Trophoblast cell (in vitro differentiated cells and primary cell): Measurements from ENCODE around the gene PTPRT.

Experiments
- DNase-seq, 2 donors: peaks; one replicate each; pipeline ENCODE4 v3.0.0-alpha.2; 2016
- H2AFZ ChIP-seq: 2 replicates; pipeline ENCODE4 v1.6.1; 2013; ENCODE audit warnings: low read length, moderate library complexity, mild to moderate bottlenecking; ENCODE audit not compliant: insufficient read depth, poor library complexity
- H2AK5ac ChIP-seq: 2 replicates; pipeline ENCODE4 v1.6.1; 2013; ENCODE audit warnings: mild to moderate bottlenecking, low read length
- H2BK120ac ChIP-seq: 2 replicates; pipeline ENCODE4 v1.6.1; 2013; ENCODE audit warnings: low read length, mild to moderate bottlenecking, moderate library complexity; ENCODE audit not compliant: insufficient read depth, poor library complexity
- H2BK12ac ChIP-seq: 2 replicates; pipeline ENCODE4 v1.6.1; 2013; ENCODE audit warnings: mild to moderate bottlenecking, low read length, moderate library complexity
- H2BK5ac ChIP-seq: 2 replicates; pipeline ENCODE4 v1.6.1; 2013; ENCODE audit warnings: low read length, low read depth, moderate library complexity, mild to moderate bottlenecking; ENCODE audit not compliant: poor library complexity
- H3K14ac ChIP-seq: 2 replicates; pipeline ENCODE4 v1.6.1; 2013; ENCODE audit warnings: mild to moderate bottlenecking, low read length
- H3K18ac ChIP-seq: 2 replicates; pipeline ENCODE4 v1.6.1; 2013; ENCODE audit warnings: mild to moderate bottlenecking, low read length
- H3K23ac ChIP-seq: 2 replicates; pipeline ENCODE4 v1.6.1; 2013; ENCODE audit warnings: low read length
- H3K27ac ChIP-seq: 2 replicates; pipeline ENCODE4 v1.5.1; 2013; ENCODE audit warnings: low read depth, mild to moderate bottlenecking, inconsistent platforms, low read length, moderate library complexity
- H3K27me3 ChIP-seq: 2 replicates; pipeline ENCODE4 v1.6.1; 2013; ENCODE audit warnings: inconsistent platforms, mild to moderate bottlenecking, low read length, moderate library complexity; ENCODE audit not compliant: insufficient read depth
- H3K36me3 ChIP-seq, 2 experiments: 1 replicate in 1 of 2; 2 replicates in 1 of 2; pipeline ENCODE4 v1.6.1; 2013; ENCODE audit warnings: low read length in 2 of 2, mild to moderate bottlenecking in 2 of 2, moderate library complexity in 1 of 2; ENCODE audit not compliant: insufficient read depth in 2 of 2, control insufficient read depth in 1 of 2
- H3K4ac ChIP-seq: 2 replicates; pipeline ENCODE4 v1.6.1; 2013; ENCODE audit warnings: low read depth, mild to moderate bottlenecking, low read length, moderate library complexity
- H3K4me1 ChIP-seq, 2 experiments: 1 replicate in 1 of 2; 2 replicates in 1 of 2; pipeline ENCODE4 v1.6.1; 2013; ENCODE audit warnings: low read length in 2 of 2, mild to moderate bottlenecking in 2 of 2, moderate library complexity in 1 of 2; ENCODE audit not compliant: insufficient read depth in 2 of 2, control insufficient read depth in 1 of 2
- H3K4me2 ChIP-seq: 2 replicates; pipeline ENCODE4 v1.6.1; 2013; ENCODE audit warnings: inconsistent platforms, mild to moderate bottlenecking, low read length, moderate library complexity
- H3K4me3 ChIP-seq: 2 replicates; pipeline ENCODE4 v1.5.1; 2013; ENCODE audit warnings: mild to moderate bottlenecking, low read depth, low read length, inconsistent platforms
- H3K79me1 ChIP-seq: one replicate; pipeline ENCODE4 v1.6.1; 2013; ENCODE audit warnings: low read length
- H3K79me2 ChIP-seq: 2 replicates; pipeline ENCODE4 v1.6.1; 2013; ENCODE audit warnings: low read length, mild to moderate bottlenecking; ENCODE audit not compliant: control insufficient read depth, insufficient read depth, poor library complexity
- H3K9ac ChIP-seq: 2 replicates; pipeline ENCODE4 v1.6.1; 2013; ENCODE audit warnings: mild to moderate bottlenecking, low read length
- H3K9me3 ChIP-seq: 2 replicates; pipeline ENCODE4 v1.6.1; 2013; ENCODE audit warnings: low read depth, mild to moderate bottlenecking, control low read depth, inconsistent platforms, low read length; ENCODE audit not compliant: insufficient read depth
- H4K12ac ChIP-seq: 2 replicates; pipeline ENCODE4 v1.6.1; 2013; ENCODE audit warnings: low read depth, mild to moderate bottlenecking, low read length, moderate library complexity
- H4K8ac ChIP-seq: 2 replicates; pipeline ENCODE4 v1.6.1; 2013; ENCODE audit warnings: low read depth, mild to moderate bottlenecking, low read length, moderate library complexity
- H4K91ac ChIP-seq: one replicate; pipeline ENCODE4 v1.6.1; 2013; ENCODE audit warnings: low read depth, mild to moderate bottlenecking, low read length, moderate library complexity
- WGBS: extraction: QIAGEN DNeasy Blood & Tissue Kit; methylation state at CpG from one replicate; pipeline ENCODE4 v1.1.7; 2013; ENCODE audit warnings: missing lambda C conversion rate; ENCODE audit not compliant: insufficient read length, insufficient coverage; ENCODE audit errors: extremely low coverage; 5-methylcytosine and 5-hydroxymethylcytosine counted together

PTPRT gene

DNA sequence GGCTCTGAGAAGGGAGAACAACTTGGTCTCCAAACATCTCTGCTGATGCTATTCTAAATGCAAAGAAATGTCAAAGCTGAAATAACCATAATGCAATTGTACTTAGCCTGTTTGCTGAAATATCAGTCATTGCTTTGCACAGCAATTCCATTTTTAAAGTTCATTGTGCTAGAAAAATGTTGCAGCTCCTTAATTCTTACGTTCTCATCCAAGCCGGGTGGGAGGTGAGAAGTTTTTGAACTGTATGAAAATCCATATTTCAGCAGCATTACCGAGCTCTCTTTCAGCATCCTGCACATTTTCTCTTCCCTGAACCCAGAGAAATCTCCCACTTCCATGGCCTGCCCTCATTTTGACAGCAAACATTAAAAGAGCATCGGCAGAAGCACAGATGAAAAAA lies 630.0 kb downstream of the PTPRT start:
- H2BK120ac ChIP-seq: no peak overlapping the region
- no CpG with 5 or more reads among the region's 4 CpGs for WGBS
- no peak overlapping the region for H2BK12ac ChIP-seq
- H4K12ac ChIP-seq: no peak overlapping the region
- H3K79me1 ChIP-seq: no peaks in the 10 kb centered on the region
- H3K14ac ChIP-seq: no peak overlapping the region
- no peak overlapping the region for H2AK5ac ChIP-seq
- no peak overlapping the region for H3K4me3 ChIP-seq
- no peak overlapping the region for H2BK5ac ChIP-seq
- no peak overlapping the region for H4K8ac ChIP-seq
- no peak overlapping the region for H3K9ac ChIP-seq
- H3K27ac ChIP-seq: no peak overlapping the region
- no peaks in the 10 kb centered on the region for H3K79me2 ChIP-seq
- H3K36me3 ChIP-seq: no peaks in the 10 kb centered on the region
- no peak overlapping the region for H3K4ac ChIP-seq
- H3K9me3 ChIP-seq: no peaks in the 10 kb centered on the region
- H3K27me3 ChIP-seq: no peaks in the 10 kb centered on the region
- no peaks in the 10 kb centered on the region for H3K4me1 ChIP-seq
- no peak overlapping the region for H3K4me2 ChIP-seq
- H3K18ac ChIP-seq: no peak overlapping the region
- no peak for DNase-seq
- H3K23ac ChIP-seq: no peak overlapping the region
- H2AFZ ChIP-seq: no peak overlapping the region
- H4K91ac ChIP-seq: no peak overlapping the region

DNA sequence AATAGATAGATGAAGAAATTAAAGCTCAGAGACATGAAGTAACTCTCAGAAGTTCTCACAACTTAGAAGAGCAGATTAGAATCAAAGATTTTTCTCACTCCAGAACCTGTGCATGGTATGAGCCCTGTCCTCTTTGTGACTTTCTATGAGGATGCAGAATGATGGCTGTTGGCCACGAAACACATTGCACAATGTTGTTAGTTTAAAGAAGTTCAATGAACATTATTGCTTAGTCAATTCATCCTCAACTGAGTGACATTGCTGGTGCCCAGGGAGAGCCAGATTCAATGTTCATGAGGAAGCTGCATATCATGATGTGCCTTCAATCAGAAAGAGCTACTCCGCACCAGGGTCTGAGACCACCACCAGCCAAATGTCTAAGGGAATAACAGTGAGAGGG lies 633.1 kb downstream of the PTPRT start:
- Histone ChIP-seq H3K4me1 (no peaks in the 10 kb centered on the region), H4K8ac (no peak overlapping the region), H3K27ac (no peak overlapping the region), H2AFZ (no peak overlapping the region), H3K79me1 (no peaks in the 10 kb centered on the region), H4K91ac (no peak overlapping the region), H3K4ac (no peak overlapping the region), H3K18ac (no peak overlapping the region), H2BK5ac (no peak overlapping the region), H3K79me2 (no peaks in the 10 kb centered on the region), H3K4me3 (no peak overlapping the region), H3K36me3 (no peaks in the 10 kb centered on the region), H3K4me2 (no peak overlapping the region), H4K12ac (no peak overlapping the region), H3K9ac (no peak overlapping the region), H3K14ac (no peak overlapping the region), H2BK12ac (no peak overlapping the region), H3K23ac (no peak overlapping the region), H2AK5ac (no peak overlapping the region), H3K9me3 (no peaks in the 10 kb centered on the region), H2BK120ac (no peak overlapping the region), H3K27me3 (no peaks in the 10 kb centered on the region)
- WGBS: no CpG with 5 or more reads among the region's 2 CpGs
- DNase-seq: no peak

DNA sequence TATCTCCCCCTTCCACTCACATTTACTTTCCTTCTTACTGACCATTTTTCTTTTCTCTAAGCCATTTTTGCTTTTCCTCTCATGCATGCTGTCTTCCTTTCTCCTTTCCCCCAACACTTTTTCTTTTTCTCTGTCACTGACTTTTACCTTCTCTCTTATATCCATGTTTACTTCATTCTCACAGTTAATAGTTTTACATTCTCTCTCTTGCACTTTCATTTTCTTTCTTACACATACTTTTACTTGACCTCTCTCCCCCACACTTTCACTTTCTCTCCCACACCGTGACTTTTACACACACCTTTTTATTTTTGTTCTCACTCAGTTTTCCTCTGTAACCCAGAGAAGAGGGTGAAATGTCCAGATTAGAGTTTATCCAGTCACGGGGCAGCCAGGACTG lies 636.3 kb downstream of the PTPRT start:
- 100% methylated on average over 1 of the region's 2 CpGs for WGBS
- Histone ChIP-seq H3K23ac (no peak overlapping the region), H2BK5ac (no peak overlapping the region)

DNA sequence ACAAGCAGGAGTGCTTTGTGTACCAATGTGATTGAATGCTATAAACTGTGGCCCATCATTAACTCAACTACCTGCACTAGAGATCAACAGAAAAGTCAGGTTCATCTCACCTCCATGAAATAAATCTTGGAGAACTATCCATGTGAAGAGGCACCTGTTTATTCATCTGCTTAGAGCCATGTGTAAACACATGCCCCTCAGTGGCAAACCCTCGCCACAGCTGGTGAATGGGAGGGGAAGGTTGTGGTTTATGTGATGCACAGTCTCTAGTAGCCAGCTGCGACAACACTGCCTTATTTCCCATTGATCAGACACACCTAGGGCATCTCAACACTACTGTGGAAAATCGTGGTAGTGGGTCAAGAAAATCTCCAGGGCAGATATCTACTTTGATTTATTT lies 640.2 kb downstream of the PTPRT start:
- Histone ChIP-seq H3K79me2 (no peaks in the 10 kb centered on the region), H3K4me2 (no peak overlapping the region), H4K12ac (no peak overlapping the region), H3K4ac (no peak overlapping the region), H2AFZ (no peak overlapping the region), H3K27me3 (no peaks in the 10 kb centered on the region), H2BK5ac (no peak overlapping the region), H3K4me1 (no peaks in the 10 kb centered on the region), H4K91ac (no peak overlapping the region), H3K9me3 (no peaks in the 10 kb centered on the region), H2BK12ac (no peak overlapping the region), H3K9ac (no peak overlapping the region), H3K4me3 (no peak overlapping the region), H3K27ac (no peak overlapping the region), H2AK5ac (no peak overlapping the region), H3K18ac (no peak overlapping the region), H3K36me3 (no peaks in the 10 kb centered on the region), H2BK120ac (no peak overlapping the region), H4K8ac (no peak overlapping the region), H3K23ac (no peak overlapping the region), H3K79me1 (no peaks in the 10 kb centered on the region), H3K14ac (no peak overlapping the region)
- WGBS: no CpG with 5 or more reads among the region's 3 CpGs
- no peak for DNase-seq

More for the DNA sequence above, 636.3 kb downstream of the PTPRT start:
- Histone ChIP-seq H4K12ac (no peak overlapping the region), H3K4me3 (no peak overlapping the region), H2AFZ (no peak overlapping the region), H2BK12ac (no peak overlapping the region), H4K8ac (no peak overlapping the region), H3K79me1 (no peaks in the 10 kb centered on the region), H2AK5ac (no peak overlapping the region), H3K36me3 (no peaks in the 10 kb centered on the region), H3K27me3 (no peaks in the 10 kb centered on the region), H4K91ac (no peak overlapping the region), H3K14ac (no peak overlapping the region), H3K18ac (no peak overlapping the region), H3K4me1 (no peaks in the 10 kb centered on the region), H3K79me2 (no peaks in the 10 kb centered on the region), H3K4ac (no peak overlapping the region), H2BK120ac (no peak overlapping the region), H3K27ac (no peak overlapping the region), H3K4me2 (no peak overlapping the region), H3K9me3 (no peaks in the 10 kb centered on the region), H3K9ac (no peak overlapping the region)
- DNase-seq: no peak
